HG03558 (cell line): ENCODE data around the gene KCP.
A peak's percentile ranks its signal among the peaks of the same experiment; 100 is the strongest.
"Not testable (repeated sequence)": the region's sequence is repeated elsewhere in the genome, so short reads cannot be mapped to it uniquely, and the experiment has no call there.

Experiments
- ATAC-seq: cut with Tn5 transposase; IDR thresholded peaks from one replicate; pipeline ENCODE4 v1.9.1; 2021; ENCODE audit warnings: moderate number of reproducible peaks; ENCODE audit not compliant: unreplicated experiment; ENCODE audit errors: extremely low read depth

Gene KCP

DNA sequence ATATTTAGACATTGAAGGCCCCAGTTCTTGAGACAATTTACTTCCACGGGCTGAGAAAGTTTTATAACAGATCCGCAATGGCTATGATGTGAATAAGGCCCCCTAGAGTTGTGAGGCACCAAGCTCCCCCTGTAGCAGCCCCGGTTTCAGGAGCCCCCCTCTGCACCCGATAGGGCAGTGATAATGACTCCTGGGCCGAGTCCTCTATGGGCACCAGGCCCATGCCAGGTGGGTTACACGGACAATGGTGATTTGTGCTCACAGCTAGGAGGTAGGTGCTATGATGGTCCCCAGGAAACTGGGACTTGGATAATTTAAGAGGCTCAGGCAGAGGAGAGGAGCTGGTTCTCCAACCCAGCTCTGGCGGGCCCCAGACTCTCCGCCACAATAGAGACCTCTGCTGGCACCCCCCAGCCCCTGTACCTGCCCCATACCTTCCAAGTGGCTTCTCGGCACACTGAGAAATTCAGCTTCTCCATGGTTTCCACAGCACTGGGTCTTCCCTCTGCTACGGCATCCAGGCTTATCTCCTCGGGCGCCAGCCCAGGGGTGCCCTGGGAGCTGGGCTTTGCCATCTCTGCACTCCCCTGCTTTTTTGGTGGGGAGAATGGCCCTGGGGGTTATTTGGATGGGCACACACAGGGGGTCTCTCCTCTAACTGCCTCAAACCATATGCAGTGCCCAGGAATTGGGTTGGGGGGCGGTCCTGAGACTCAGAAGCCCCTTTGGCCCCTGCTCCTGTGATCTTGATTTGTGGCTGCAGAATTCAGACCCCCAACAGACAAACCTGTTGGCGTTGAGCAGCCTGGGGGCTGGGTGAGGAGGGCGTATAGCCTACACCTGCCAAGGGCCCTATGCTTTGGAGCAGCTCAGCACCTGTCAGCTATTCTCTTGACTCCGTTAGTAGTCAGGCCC is 12.2 kb upstream of the KCP start:
- ATAC-seq, result no peak

DNA sequence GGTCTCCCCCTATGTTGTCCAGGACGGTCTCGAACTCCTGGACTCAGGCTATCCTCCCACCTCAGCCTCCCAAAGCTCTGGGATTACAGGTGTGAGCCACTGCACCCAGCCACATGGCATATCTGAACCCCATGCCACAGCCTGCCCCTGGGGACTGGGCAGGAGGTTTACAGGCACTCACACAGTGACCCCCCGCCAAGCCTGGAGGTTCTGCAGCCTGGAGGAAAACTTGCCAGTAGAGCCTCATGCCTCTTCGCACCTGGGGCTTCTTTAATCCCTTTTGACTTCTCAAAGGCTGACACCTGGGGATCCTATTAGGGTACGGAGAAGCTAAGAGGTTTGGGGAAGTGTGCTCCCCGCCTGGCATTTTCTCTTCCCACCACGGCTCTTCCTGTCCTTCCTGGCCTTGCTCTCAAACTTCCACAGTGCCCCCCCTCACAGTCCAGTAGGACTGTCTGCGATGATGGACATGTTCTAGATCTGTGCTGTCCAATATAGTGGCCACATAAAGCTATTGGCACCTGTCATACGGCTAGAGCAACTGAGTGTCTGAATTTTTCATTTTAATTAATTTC is 11.4 kb upstream of the KCP start:
- ATAC-seq, result no peak

GRCh38 chr7:128920913-128921582 is 10.5 kb upstream of the KCP start:
- no peak for ATAC-seq

- ATAC-seq, result no peak
Observed at GRCh38 chr7:128919881-128920799, 9.6 kb upstream of the KCP start.

- no peak for ATAC-seq
Observed at GRCh38 chr7:128919241-128919640, 8.7 kb upstream of the KCP start.

DNA sequence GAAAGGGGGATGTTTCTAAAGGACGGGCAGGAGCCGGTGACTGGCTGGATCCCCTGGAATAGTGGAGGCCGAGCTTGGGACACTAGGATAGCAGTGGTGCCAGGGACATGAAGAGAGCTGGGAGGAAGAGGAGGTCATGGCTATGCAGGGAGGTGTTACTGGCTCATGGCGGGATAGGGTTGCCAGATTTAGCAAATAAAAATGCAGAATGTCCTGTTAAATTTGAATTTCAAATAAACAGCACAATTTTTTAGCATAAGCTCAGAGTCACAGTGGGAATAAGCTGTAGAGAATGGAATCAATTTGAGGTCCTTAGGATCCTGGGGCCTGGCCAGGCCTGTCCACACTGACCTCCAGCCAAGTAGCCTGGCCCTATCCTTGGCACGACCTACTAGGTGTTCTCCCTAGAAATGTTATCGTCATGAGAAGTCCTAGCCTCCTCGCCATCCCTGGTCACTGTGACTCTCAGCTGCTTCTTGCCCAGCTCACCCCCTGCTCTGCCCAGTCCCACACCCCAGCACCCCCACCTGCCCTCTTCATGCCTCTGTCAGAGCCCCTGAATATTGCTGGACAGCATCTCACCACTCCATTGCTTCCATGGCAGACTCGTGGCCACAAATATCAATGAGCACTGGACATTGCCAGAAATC is 7.6 kb upstream of the KCP start:
- ATAC-seq, result no peak

DNA sequence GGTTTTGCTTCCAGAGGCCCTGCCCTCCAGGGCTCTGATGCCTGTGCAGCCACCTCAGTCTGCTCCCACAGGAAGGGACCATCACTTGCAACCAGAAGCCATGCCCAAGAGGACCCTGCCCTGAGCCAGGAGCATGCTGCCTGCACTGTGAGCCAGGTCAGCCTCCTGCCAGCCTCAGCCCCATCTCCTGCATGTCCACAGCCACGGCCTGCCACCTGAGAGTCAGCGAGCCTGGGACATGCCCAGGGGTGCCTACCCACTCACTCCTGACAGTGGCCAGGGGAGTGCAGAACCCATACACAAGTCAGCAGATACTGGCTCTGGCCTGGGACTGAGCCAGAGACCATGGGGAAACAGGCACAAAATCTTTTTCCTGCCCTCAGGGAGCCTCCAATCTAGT is 6.6 kb upstream of the KCP start:
- ATAC-seq, result no peak

GRCh38 chr7:128916643-128916915 is 6.1 kb upstream of the KCP start:
- ATAC-seq, result no peak

GRCh38 chr7:128915841-128916642 is 5.5 kb upstream of the KCP start:
- ATAC-seq, result no peak

- ATAC-seq, result no peak
Observed at GRCh38 chr7:128915271-128915819, 4.8 kb upstream of the KCP start.

- ATAC-seq, result peak; percentile 48
Observed at GRCh38 chr7:128914566-128915151, 4.2 kb upstream of the KCP start.

DNA sequence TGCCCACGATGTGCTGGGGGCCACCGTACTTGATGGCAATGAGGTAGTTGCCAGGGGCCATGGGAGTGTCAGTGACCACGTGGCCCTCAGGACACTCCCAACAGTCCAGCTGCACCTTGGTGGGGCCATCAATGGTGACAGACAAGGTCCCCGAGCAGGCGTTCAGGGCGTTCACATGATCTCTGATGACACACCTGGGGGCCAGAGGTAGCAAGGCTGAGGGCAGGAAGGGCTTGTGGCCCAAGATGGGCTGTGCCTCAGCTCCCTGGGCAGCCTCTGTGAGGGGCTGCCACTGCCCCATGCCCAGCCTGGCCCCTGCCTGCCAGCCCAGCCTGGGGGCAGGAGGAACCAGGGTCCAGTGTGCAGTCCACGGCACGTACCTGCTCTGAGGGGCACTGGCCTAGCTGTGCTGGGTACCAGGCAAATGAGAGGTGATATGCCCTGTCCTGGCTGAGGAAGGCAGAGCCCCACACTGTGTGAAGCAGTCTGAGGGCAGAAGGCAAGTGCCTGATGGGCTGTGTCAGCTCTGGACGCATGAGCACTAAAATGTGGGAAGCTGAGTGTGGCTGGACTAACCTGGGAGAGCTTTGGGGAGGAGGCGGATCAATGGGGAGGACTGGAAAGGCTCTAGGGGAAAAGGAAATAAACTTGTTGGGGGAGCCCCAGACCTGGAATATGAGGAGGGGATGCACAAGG is 3.5 kb upstream of the KCP start:
- no peak for ATAC-seq

DNA sequence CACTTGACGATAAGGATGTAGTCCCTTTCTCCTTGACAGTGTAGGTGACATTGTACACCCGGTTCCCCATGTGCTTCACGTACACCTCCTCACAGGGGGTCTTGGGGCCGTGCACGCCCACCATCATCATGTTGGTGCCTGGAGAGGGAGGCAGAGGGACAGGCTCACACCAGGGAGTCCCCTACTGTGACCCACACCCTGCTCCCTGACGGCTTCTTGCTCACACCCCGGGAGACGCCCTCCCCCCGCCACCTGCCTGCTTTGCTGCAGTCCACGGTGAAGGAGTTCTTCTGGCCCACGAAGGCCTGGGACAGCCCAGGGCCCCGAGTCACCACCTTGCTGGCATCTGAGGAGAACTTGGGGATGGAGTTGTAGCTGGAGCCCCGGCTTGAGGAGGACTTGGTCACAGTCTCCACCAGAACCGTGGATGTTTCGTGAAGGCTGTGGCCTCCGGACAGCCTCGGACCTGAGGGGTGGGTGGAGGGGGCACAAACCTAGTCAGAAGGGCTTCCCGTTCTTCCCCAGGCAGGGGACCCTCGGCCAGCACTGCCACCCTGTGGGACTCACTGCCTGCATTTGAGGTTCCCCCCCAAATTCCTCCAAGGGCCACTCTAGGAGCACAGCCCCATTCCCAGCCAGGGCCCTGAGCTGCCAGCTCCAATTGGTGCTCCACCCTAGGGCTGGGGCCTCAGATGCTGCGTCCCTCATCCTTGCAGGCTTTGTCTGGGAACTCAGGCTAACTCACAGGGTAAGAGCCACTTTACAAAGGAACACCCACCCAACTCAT is 2.4 kb upstream of the KCP start:
- ATAC-seq, result not testable (repeated sequence)

DNA sequence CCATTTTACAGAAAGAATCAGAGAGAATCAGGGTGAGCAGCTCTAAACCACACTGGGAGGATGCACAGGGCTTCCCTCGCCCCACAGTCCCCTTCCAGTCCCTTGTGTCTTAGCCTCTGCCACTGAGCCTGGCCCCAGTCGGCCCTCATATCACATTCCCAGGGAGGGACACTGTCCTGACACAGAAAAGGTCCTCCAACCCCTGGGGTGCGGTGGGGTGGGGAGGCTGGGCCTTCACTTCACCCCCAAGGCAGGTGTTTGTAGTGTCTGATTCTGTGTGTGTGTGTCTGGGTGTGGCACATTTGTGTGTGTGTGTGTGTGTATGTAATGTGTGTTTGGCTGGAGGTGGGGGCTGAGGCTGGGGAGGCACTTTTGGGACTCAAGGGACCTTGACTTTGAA is 1.8 kb upstream of the KCP start:
- ATAC-seq, result no peak

GRCh38 chr7:128911423-128912031 is 1.0 kb upstream of the KCP start:
- no peak for ATAC-seq

DNA sequence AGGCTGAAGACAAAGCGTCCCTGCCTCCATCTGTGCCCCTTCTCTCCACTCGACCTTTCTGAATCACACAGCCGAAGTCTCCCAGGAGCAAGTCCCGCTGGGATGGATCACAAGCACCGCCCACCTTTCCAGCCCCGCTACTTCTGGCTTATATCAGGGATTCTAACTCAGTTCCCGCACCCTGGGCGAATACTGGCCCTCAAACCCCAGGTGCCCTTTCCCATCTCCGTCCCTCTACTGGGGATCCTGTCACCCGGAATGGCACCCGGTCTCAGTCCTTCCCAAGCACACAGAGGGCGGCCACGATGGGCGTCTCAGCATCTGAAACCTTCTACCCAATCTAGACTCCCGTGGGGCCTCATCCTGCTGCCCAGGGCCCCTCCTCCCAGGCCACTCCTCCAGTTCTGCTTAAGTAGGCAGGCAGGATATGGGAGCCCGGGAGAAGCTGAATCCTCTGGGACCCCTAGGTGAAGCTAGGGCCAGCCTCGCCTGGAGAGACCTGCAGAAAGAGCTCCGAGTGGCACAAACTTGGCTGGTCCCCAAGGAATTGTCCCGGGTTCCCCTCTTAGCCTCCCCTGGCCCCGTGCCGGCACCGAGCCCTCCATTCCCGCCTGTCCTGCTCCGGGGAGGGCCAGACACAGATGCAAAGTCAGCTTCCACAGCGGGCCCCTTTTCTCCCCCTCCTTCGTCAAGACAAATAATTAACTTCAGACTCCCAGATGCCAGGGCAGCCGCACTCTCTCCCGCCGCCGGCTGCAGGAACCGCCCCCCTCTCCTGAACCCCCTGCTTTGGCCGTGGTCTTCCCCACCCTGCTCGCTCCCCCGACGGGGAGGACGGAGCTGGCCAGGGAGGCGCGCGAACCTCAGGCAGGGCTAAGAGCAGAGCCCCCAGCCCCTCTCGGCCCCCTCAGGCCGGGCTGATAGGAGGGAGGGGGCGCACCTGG is 612 bp downstream of the KCP start:
- no peak for ATAC-seq
